Common myeloid progenitor, CD34-positive (primary cell): Measurements from ENCODE around the gene GRIK2.

Source experiments
- CTCF ChIA-PET: fragments of 350-600 bp; sonication (Branson Sonifier 250); formaldehyde crosslinking; loops from one replicate; lab custom pipeline; 2021; ENCODE audit warnings: antibody characterized with exemption; lab: Charles Lee
- POLR2A ChIA-PET: fragments of 350-600 bp; sonication (Branson Sonifier 250); formaldehyde crosslinking; loops from one replicate; lab custom pipeline; 2021; ENCODE audit warnings: antibody characterized with exemption; lab: Charles Lee
- DNase-seq, 3 donors: peaks; one replicate each; pipeline versions ENCODE4 v3.0.0 to v3.0.0-alpha.2; 2013
- H3K27ac ChIP-seq, 2 experiments: 1 replicate in 1 of 2; 2 replicates in 1 of 2; pipeline ENCODE4 v1.7.0; 2013; ENCODE audit warnings: inconsistent platforms in 2 of 2, low read length in 2 of 2, mild to moderate bottlenecking in 2 of 2, low read depth in 1 of 2, moderate library complexity in 1 of 2; ENCODE audit not compliant: severe bottlenecking in 2 of 2, insufficient read depth in 1 of 2, poor library complexity in 1 of 2
- H3K27me3 ChIP-seq, 5 experiments: replicated peaks in 2 of 5; 1 replicate in 3 of 5; 2 replicates in 2 of 5; pipeline versions ENCODE4 v1.6.1 to v1.7.0; 2013; ENCODE audit warnings: low read length in 4 of 5, mild to moderate bottlenecking in 2 of 5, moderate library complexity in 2 of 5, inconsistent platforms in 1 of 5; ENCODE audit not compliant: insufficient read depth in 5 of 5, control insufficient read depth in 4 of 5
- H3K36me3 ChIP-seq, 4 experiments: 1 replicate in 2 of 4; 2 replicates in 2 of 4; pipeline versions ENCODE4 v1.6.1 to v1.7.0; 2013; ENCODE audit warnings: low read length in 3 of 4, control low read depth in 1 of 4, mild to moderate bottlenecking in 1 of 4; ENCODE audit not compliant: control insufficient read depth in 4 of 4, insufficient read depth in 4 of 4
- H3K4me1 ChIP-seq, 4 experiments: 1 replicate in 3 of 4; 2 replicates in 1 of 4; pipeline versions ENCODE4 v1.6.1 to v1.7.1; 2013; ENCODE audit warnings: low read length in 3 of 4, mild to moderate bottlenecking in 3 of 4, control low read depth in 1 of 4, inconsistent platforms in 1 of 4, moderate library complexity in 1 of 4; ENCODE audit not compliant: control insufficient read depth in 4 of 4, insufficient read depth in 4 of 4; ENCODE audit errors: control extremely low read depth in 1 of 4
- H3K4me3 ChIP-seq, 7 experiments: 1 replicate in 4 of 7; 2 replicates in 3 of 7; pipeline versions ENCODE4 v1.5.1 to v1.7.0; 2013; ENCODE audit warnings: mild to moderate bottlenecking in 7 of 7, low read length in 6 of 7, moderate library complexity in 6 of 7, inconsistent platforms in 2 of 7, low read depth in 2 of 7, control low read depth in 1 of 7; ENCODE audit not compliant: insufficient read depth in 4 of 7, control insufficient read depth in 1 of 7; ENCODE audit errors: extremely low read depth in 1 of 7
- H3K9me3 ChIP-seq, 5 experiments: 1 replicate in 4 of 5; 2 replicates in 1 of 5; pipeline versions ENCODE4 v1.6.1 to v1.7.1; 2013; ENCODE audit warnings: low read length in 4 of 5, mild to moderate bottlenecking in 2 of 5, inconsistent platforms in 1 of 5, low read depth in 1 of 5, moderate library complexity in 1 of 5; ENCODE audit not compliant: control insufficient read depth in 4 of 5, insufficient read depth in 2 of 5; ENCODE audit errors: control extremely low read depth in 1 of 5
- WGBS: methylation state at CpG from one replicate; pipeline ENCODE4 v1.1.5; 2013; ENCODE audit not compliant: insufficient coverage; 5-methylcytosine and 5-hydroxymethylcytosine counted together

GRIK2 gene

GRCh38 chr6:102022803-102023202, 629.3 kb downstream of the GRIK2 start:
- CTCF ChIA-PET, result no interaction called here
- POLR2A ChIA-PET, result no interaction called here
- H3K4me3 ChIP-seq, result no peak overlapping the region
- H3K36me3 ChIP-seq, result no peaks in the 10 kb centered on the region
- no peaks in the 10 kb centered on the region for H3K9me3 ChIP-seq
- no peaks in the 10 kb centered on the region for H3K27me3 ChIP-seq
- H3K27ac ChIP-seq, result no peak overlapping the region
- DNase-seq, result no peak
- H3K4me1 ChIP-seq, result no peaks in the 10 kb centered on the region

- CTCF ChIA-PET, result no interaction called here
- 97% methylated on average over 3 of the region's 3 CpGs for WGBS
- Histone ChIP-seq H3K27me3 (no peaks in the 10 kb centered on the region), H3K27ac (no peak overlapping the region), H3K36me3 (no peaks in the 10 kb centered on the region), H3K9me3 (no peaks in the 10 kb centered on the region), H3K4me1 (no peaks in the 10 kb centered on the region), H3K4me3 (no peak overlapping the region)
- no peak for DNase-seq
- POLR2A ChIA-PET, result no interaction called here
These were observed 630.6 kb downstream of the GRIK2 start for GRCh38 chr6:102023977-102024657.

GRCh38 chr6:102026649-102027048, 633.1 kb downstream of the GRIK2 start:
- no peaks in the 10 kb centered on the region for H3K36me3 ChIP-seq
- POLR2A ChIA-PET, result no interaction called here
- no peak for DNase-seq
- no peak overlapping the region for H3K4me3 ChIP-seq
- no peaks in the 10 kb centered on the region for H3K9me3 ChIP-seq
- H3K27me3 ChIP-seq, result no peaks in the 10 kb centered on the region
- H3K27ac ChIP-seq, result no peak overlapping the region
- no peaks in the 10 kb centered on the region for H3K4me1 ChIP-seq
- CTCF ChIA-PET, result no interaction called here

GRCh38 chr6:102028176-102028575, 634.7 kb downstream of the GRIK2 start:
- Histone ChIP-seq H3K4me3 (no peak overlapping the region), H3K27me3 (no peaks in the 10 kb centered on the region), H3K4me1 (no peaks in the 10 kb centered on the region), H3K27ac (no peak overlapping the region), H3K36me3 (no peaks in the 10 kb centered on the region), H3K9me3 (no peaks in the 10 kb centered on the region)
- POLR2A ChIA-PET, result no interaction called here
- CTCF ChIA-PET, result no interaction called here
- WGBS, result no CpG with 5 or more reads among the region's 2 CpGs
- DNase-seq, result no peak

GRCh38 chr6:102038964-102039363, 645.5 kb downstream of the GRIK2 start:
- Histone ChIP-seq H3K4me3 (no peak overlapping the region), H3K9me3 (no peaks in the 10 kb centered on the region), H3K27ac (no peak overlapping the region), H3K36me3 (no peaks in the 10 kb centered on the region), H3K4me1 (no peaks in the 10 kb centered on the region), H3K27me3 (no peaks in the 10 kb centered on the region)
- DNase-seq, result no peak
- POLR2A ChIA-PET, result no interaction called here
- CTCF ChIA-PET, result interaction anchor here (1.1 kb wide), 1 partner anchor 25 kb away, joined by 3 read pairs; no protein-coding TSS in a partner anchor
- WGBS, result no CpG with 5 or more reads among the region's 3 CpGs

GRCh38 chr6:102039441-102039840, 645.9 kb downstream of the GRIK2 start:
- Histone ChIP-seq H3K36me3 (no peaks in the 10 kb centered on the region), H3K27ac (no peak overlapping the region), H3K4me3 (no peak overlapping the region), H3K27me3 (no peaks in the 10 kb centered on the region), H3K4me1 (no peaks in the 10 kb centered on the region), H3K9me3 (no peaks in the 10 kb centered on the region)
- POLR2A ChIA-PET, result no interaction called here
- CTCF ChIA-PET, result interaction anchor here (1.1 kb wide), 1 partner anchor 24 kb away, joined by 3 read pairs; no protein-coding TSS in a partner anchor
- no peak for DNase-seq
- 100% methylated on average over 2 of the region's 3 CpGs for whole genome bisulfite sequencing

GRCh38 chr6:102051001-102051400, 657.5 kb downstream of the GRIK2 start:
- Histone ChIP-seq H3K4me3 (no peak overlapping the region), H3K27me3 (no peaks in the 10 kb centered on the region), H3K27ac (no peak overlapping the region), H3K4me1 (no peaks in the 10 kb centered on the region), H3K9me3 (no peaks in the 10 kb centered on the region), H3K36me3 (no peaks in the 10 kb centered on the region)
- no peak for DNase-seq
- POLR2A ChIA-PET, result no interaction called here
- CTCF ChIA-PET, result no interaction called here
- WGBS, result no CpG with 5 or more reads among the region's 1 CpG
